Heart right ventricle (tissue), 16 donors: ENCODE measurements around the gene BOD1. TPM values are rescaled to one million over a fixed set of nuclear protein-coding genes. Genes with fewer than 3 reads are reported as not detected.

ENCODE experiments used
- ATAC-seq, 8 donors: fragments of 200-7000 bp; cut with Tn5 transposase; one replicate each; pipeline ENCODE4 v1.9.1; 2020; ENCODE audit warnings: mild to moderate bottlenecking in 8 of 8, moderate library complexity in 8 of 8, moderate number of reproducible peaks in 1 of 8
- DNase-seq, 2 donors: peaks; one replicate each; pipeline ENCODE4 v3.0.0-alpha.2; 2020
- H3K27ac ChIP-seq, 10 donors: fragments of 200-600 bp; sonication (generic) in 2 of 10; one replicate each; pipeline versions ENCODE4 v1.5.0 to v1.8.0; 2020 to 2022; ENCODE audit warnings: mild to moderate bottlenecking in 3 of 10
- H3K27me3 ChIP-seq, 7 donors: fragments of 200-600 bp; one replicate each; pipeline ENCODE4 v1.8.0; 2021 to 2022; ENCODE audit warnings: mild to moderate bottlenecking in 2 of 7
- H3K36me3 ChIP-seq, 9 donors: fragments of 200-600 bp; sonication (generic) in 1 of 9; one replicate each; pipeline versions ENCODE4 v1.5.0 to v1.8.0; 2020 to 2022; ENCODE audit warnings: mild to moderate bottlenecking in 2 of 9
- H3K4me1 ChIP-seq, 9 donors: fragments of 200-600 bp; sonication (generic) in 1 of 9; one replicate each; pipeline versions ENCODE4 v1.5.0 to v1.8.0; 2020 to 2022; ENCODE audit warnings: mild to moderate bottlenecking in 4 of 9
- H3K4me3 ChIP-seq, 10 donors: fragments of 200-600 bp; sonication (generic) in 2 of 10; one replicate each; pipeline versions ENCODE4 v1.5.0 to v1.8.0; 2020 to 2022; ENCODE audit warnings: mild to moderate bottlenecking in 7 of 10, moderate library complexity in 2 of 10
- H3K9me3 ChIP-seq, 11 donors: fragments of 200-600 bp in 10 of 11; sonication (generic) in 2 of 11; one replicate each; pipeline versions ENCODE4 v1.5.0 to v1.8.0; 2013 to 2022; ENCODE audit warnings: mild to moderate bottlenecking in 2 of 11, control low read depth in 1 of 11, moderate library complexity in 1 of 11
- CTCF ChIP-seq, 9 donors: fragments of 200-600 bp; sonication (generic) in 2 of 9; IDR thresholded peaks; one replicate each; pipeline versions ENCODE4 v1.5.0 to v1.8.0; 2021 to 2022; ENCODE audit warnings: antibody characterized with exemption in 9 of 9, mild to moderate bottlenecking in 5 of 9, moderate library complexity in 1 of 9
- WGBS, 2 donors: extraction: QIAGEN DNeasy Blood & Tissue Kit; methylation state at CpG; one replicate each; pipeline ENCODE4 v1.1.7; 2013; ENCODE audit warnings: inconsistent platforms in 1 of 2; 5-methylcytosine and 5-hydroxymethylcytosine counted together
- intact Hi-C, 10 donors: fragments of 100-400 bp; cut with DNase I; formaldehyde crosslinking; loops; one replicate each; pipeline versions ENCODE4 v1.11.1 to v1.14.2; 2022
- polyA plus RNA-seq, 2 donors: library from polyadenylated mRNA; stranded (reverse); fragments of 200-250 nt; gene quantifications; one replicate each; pipeline ENCODE4 v1.2.3, GENCODE V29; 2013
- total RNA-seq, 10 donors: library from RNA; stranded (reverse); fragmentation: NEBNext Ultra II Directional in 3 of 10; extraction: Animal tissue kit (Norgen Biotek cat#: 25700) in 3 of 10; gene quantifications; one replicate each; pipeline versions ENCODE4 v1.2.1 to v1.2.4, GENCODE V29; 2021 to 2023
- donor health status: Arrhythmogenic right ventricular cardiomyopathy.
- donor health status: ischemic (EF 13 %, LVEDD 7.1; RV severe dilation, severe dysfunction).
- donor health status: healthy with polysubstance abuse.
- donor health status: DM: no; HTN: yes; CAD: no.
- donor health status: DM: no; HTN: no; CAD: no.
- donor health status: ischemic (EF 25% LVEDD 6.9; RV normal size, moderate dysfunction).
- donor health status: ischemic (EF 25% LVEDD 5.7; RV mildly dilated, moderate dysfunction).
- donor health status: healthy.
- donor health status: DM: yes; HTN: yes; CAD: no.
- donor health status: Ischemic cardiomyopathy.
- donor health status: ischemic (EF 35%, LVEDD 5.7; RV mildly dilated, moderate dysfunction).
- donor health status: nonischemic (EF 11% LVEDD 7.7; RV severe dilation, severe dysfunction).
- donor health status: DM: yes; HTN: yes; CAD: no.
- donor health status: PGD.
- donor health status: ischemic (EF 29% LVEDD 5.4; RV normal size, mild dysfunction).
- donor health status: nonischemic (EF 23%, LVEDD 6.1; RV moderate dilation, normal function).

BOD1 gene
- total and polyA plus RNA-seq, 12 donors, result 20.2 to 54.3 (median 45.7) TPM

GRCh38 chr5:173637340-173637739 lies 20.9 kb upstream of the BOD1 start:
- no peaks in the 10 kb centered on the region for H3K9me3 ChIP-seq
- WGBS, 2 donors, result 82 to 85% methylated on average over 7 of the region's 7 CpGs
- H3K4me1 ChIP-seq, result peaks cover 0 to 11% (median 0%) of the 10 kb centered on the region in 9 donors
- no peak overlapping the region for H3K4me3 ChIP-seq
- DNase-seq (no peak), ATAC-seq (no peak)
- intact Hi-C loops, result loop anchor here in 1 of 10 donors (10.0 kb wide), 1 partner anchor 117 kb away; no protein-coding TSS in a partner anchor
- H3K36me3 ChIP-seq, result no peaks in the 10 kb centered on the region
- no peak for TF ChIP-seq CTCF (IDR thresholded peaks at IDR 0.05)
- H3K27me3 ChIP-seq, result no peaks in the 10 kb centered on the region
- H3K27ac ChIP-seq, result no peak overlapping the region

- Histone ChIP-seq H3K27me3 (no peaks in the 10 kb centered on the region), H3K9me3 (no peaks in the 10 kb centered on the region), H3K27ac (no peak overlapping the region), H3K36me3 (no peaks in the 10 kb centered on the region), H3K4me3 (no peak overlapping the region), H3K4me1 (no peaks in the 10 kb centered on the region)
- intact Hi-C loops, result loop anchor here in 2 of 10 donors (5.0 to 10.0 kb wide), 2 partner anchors 120 to 253 kb away; partner anchors contain the start of gene CPEB4 (in 1 of the 2)
- no peak for ATAC-seq
- TF ChIP-seq CTCF (IDR thresholded peaks at IDR 0.05), result no peak
- DNase-seq, result no peak
- 89 to 93% methylated on average over 4 of the region's 4 CpGs for WGBS, 2 donors
These were observed 18.1 kb upstream of the BOD1 start for GRCh38 chr5:173634465-173634983.

GRCh38 chr5:173633304-173633703 lies 16.9 kb upstream of the BOD1 start:
- no peaks in the 10 kb centered on the region for H3K4me1 ChIP-seq
- H3K27ac ChIP-seq, result no peak overlapping the region
- H3K4me3 ChIP-seq, result no peak overlapping the region
- no peaks in the 10 kb centered on the region for H3K9me3 ChIP-seq
- ATAC-seq (no peak), DNase-seq (no peak)
- TF ChIP-seq CTCF (IDR thresholded peaks at IDR 0.05), result no peak
- 93 to 94% methylated on average over 10 of the region's 10 CpGs for WGBS, 2 donors
- intact Hi-C loops, result loop anchor here in 2 of 10 donors (5.0 to 10.0 kb wide), 2 partner anchors 121 to 254 kb away; partner anchors contain the start of gene CPEB4 (in 1 of the 2)
- no peaks in the 10 kb centered on the region for H3K36me3 ChIP-seq
- H3K27me3 ChIP-seq, result no peaks in the 10 kb centered on the region

GRCh38 chr5:173631478-173631877 lies 15.0 kb upstream of the BOD1 start:
- Histone ChIP-seq H3K27ac (no peak overlapping the region), H3K4me3 (no peak overlapping the region), H3K4me1 (peaks cover 0 to 2% (median 0%) of the 10 kb centered on the region in 9 donors), H3K9me3 (no peaks in the 10 kb centered on the region), H3K27me3 (no peaks in the 10 kb centered on the region), H3K36me3 (no peaks in the 10 kb centered on the region)
- DNase-seq (no peak), ATAC-seq (no peak)
- intact Hi-C loops, result loop anchor here in 2 of 10 donors (5.0 to 10.0 kb wide), 2 partner anchors 123 to 256 kb away; partner anchors contain the start of gene CPEB4 (in 1 of the 2)
- WGBS, 2 donors, result 72 to 77% methylated on average over 3 of the region's 3 CpGs
- TF ChIP-seq CTCF (IDR thresholded peaks at IDR 0.05), result no peak
